GM19099 (cell line): ENCODE data around the gene PRR19.

Experiments used
- POLR2A ChIP-seq: IDR thresholded peaks from 3 replicates; pipeline ENCODE4 v1.6.1; 2011; ENCODE audit warnings: low read depth; ENCODE audit not compliant: insufficient read length; ENCODE audit errors: extremely low read depth

Gene PRR19

GRCh38 chr19:42335374-42335936 lies 33.5 kb downstream of the PRR19 start:
- TF ChIP-seq POLR2A, result no peak

- TF ChIP-seq POLR2A, result no peak
Measured at GRCh38 chr19:42335971-42336370, 34.0 kb downstream of the PRR19 start.

GRCh38 chr19:42343344-42344110 lies 41.6 kb downstream of the PRR19 start:
- TF ChIP-seq POLR2A, result no peak

GRCh38 chr19:42344336-42344893 lies 42.5 kb downstream of the PRR19 start:
- TF ChIP-seq POLR2A, result no peak

GRCh38 chr19:42345191-42345812 lies 43.4 kb downstream of the PRR19 start:
- TF ChIP-seq POLR2A, result no peak

- TF ChIP-seq POLR2A, result no peak
Measured at GRCh38 chr19:42348211-42348610, 46.3 kb downstream of the PRR19 start.

- TF ChIP-seq POLR2A, result no peak
Measured at GRCh38 chr19:42349378-42350107, 47.6 kb downstream of the PRR19 start.

- TF ChIP-seq POLR2A, result no peak
Measured at GRCh38 chr19:42350417-42350816, 48.5 kb downstream of the PRR19 start.

GRCh38 chr19:42351079-42351735 lies 49.3 kb downstream of the PRR19 start:
- TF ChIP-seq POLR2A, result no peak

- TF ChIP-seq POLR2A, result no peak
Measured at GRCh38 chr19:42352301-42353259, 50.6 kb downstream of the PRR19 start.

- TF ChIP-seq POLR2A, result no peak
Measured at GRCh38 chr19:42353341-42354015, 51.5 kb downstream of the PRR19 start.

GRCh38 chr19:42355896-42356295 lies 54.0 kb downstream of the PRR19 start:
- TF ChIP-seq POLR2A, result no peak

- TF ChIP-seq POLR2A, result no peak
Measured at GRCh38 chr19:42356686-42357085, 54.8 kb downstream of the PRR19 start.
